DND-41 (cell line): ENCODE results near the gene ERF.

ENCODE experiments used
- ATAC-seq: fragments of 200-7000 bp; cut with Tn5 transposase; 3 replicates; pipeline ENCODE4 v1.9.1; 2021; ENCODE audit warnings: low read depth; ENCODE audit not compliant: insufficient read depth
- DNase-seq: peaks from one replicate; pipeline ENCODE4 v3.0.0-alpha.2; 2020
- H2AFZ ChIP-seq: 2 replicates; pipeline ENCODE4 v1.6.0; 2012; ENCODE audit warnings: low read depth, low read length
- H3K27ac ChIP-seq: 2 replicates; pipeline ENCODE4 v1.5.1; 2012; ENCODE audit warnings: low read length, inconsistent platforms
- H3K27me3 ChIP-seq: fragments of 200-600 bp; sonication (generic); 2 replicates; pipeline ENCODE4 v1.6.0; 2012; ENCODE audit warnings: low read length, mild to moderate bottlenecking, inconsistent platforms; ENCODE audit not compliant: insufficient read depth, poor library complexity
- H3K36me3 ChIP-seq: 2 replicates; pipeline ENCODE4 v1.5.1; 2012; ENCODE audit warnings: low read length, inconsistent platforms; ENCODE audit not compliant: insufficient read depth
- H3K4me1 ChIP-seq: 2 replicates; pipeline ENCODE4 v1.5.1; 2012; ENCODE audit warnings: mild to moderate bottlenecking, low read length; ENCODE audit not compliant: insufficient read depth
- H3K4me2 ChIP-seq: 2 replicates; pipeline ENCODE4 v1.6.0; 2012; ENCODE audit warnings: mild to moderate bottlenecking, moderate library complexity, low read length, inconsistent platforms; ENCODE audit not compliant: insufficient read depth
- H3K4me3 ChIP-seq, 2 experiments: fragments of 200-600 bp in 1 of 2; shearing (Covaris generic) in 1 of 2; 2 replicates each; pipeline ENCODE4 v1.5.1; 2012 to 2016; ENCODE audit warnings: inconsistent platforms in 2 of 2, low read length in 2 of 2, mild to moderate bottlenecking in 2 of 2, low read depth in 1 of 2, moderate library complexity in 1 of 2
- H3K79me2 ChIP-seq: 2 replicates; pipeline ENCODE4 v1.6.0; 2012; ENCODE audit warnings: low read length, inconsistent platforms; ENCODE audit not compliant: insufficient read depth
- H3K9ac ChIP-seq: 2 replicates; pipeline ENCODE4 v1.6.0; 2012; ENCODE audit warnings: low read depth, mild to moderate bottlenecking, inconsistent platforms, low read length, moderate library complexity
- H3K9me3 ChIP-seq: 2 replicates; pipeline ENCODE4 v1.5.1; 2012; ENCODE audit warnings: low read length, moderate library complexity, mild to moderate bottlenecking, inconsistent platforms; ENCODE audit not compliant: insufficient read depth, severe bottlenecking
- H4K20me1 ChIP-seq: 2 replicates; pipeline ENCODE4 v1.6.0; 2012; ENCODE audit warnings: low read length; ENCODE audit not compliant: insufficient read depth
- CTCF ChIP-seq: IDR thresholded peaks from 2 replicates; pipeline ENCODE4 v1.5.1; 2012; ENCODE audit warnings: borderline replicate concordance, low read length, moderate library complexity, mild to moderate bottlenecking; ENCODE audit not compliant: poor library complexity, severe bottlenecking; ENCODE audit errors: extremely low read depth
- EZH2 ChIP-seq: IDR thresholded peaks from 3 replicates; pipeline ENCODE4 v1.6.1; 2012; ENCODE audit warnings: borderline replicate concordance, low read depth, mild to moderate bottlenecking, moderate library complexity, low read length, inconsistent platforms; ENCODE audit not compliant: severe bottlenecking

Gene ERF

GRCh38 chr19:42216653-42217519 is 38.0 kb downstream of the ERF start:
- peak overlapping the region; percentile 80 for H3K4me2 ChIP-seq
- H2AFZ ChIP-seq: peak overlapping the region; percentile 78
- peaks cover 89% of the 10 kb centered on the region for H3K79me2 ChIP-seq
- H4K20me1 ChIP-seq: peaks cover 11% of the 10 kb centered on the region; the same call in 1 of the 2 replicates
- TF ChIP-seq CTCF (no peak), EZH2 (no peak)
- ATAC-seq: no peak
- no peaks in the 10 kb centered on the region for H3K27me3 ChIP-seq
- H3K27ac ChIP-seq: peak overlapping the region; percentile 71
- peak; percentile 43 for DNase-seq
- peaks cover 60% of the 10 kb centered on the region for H3K4me1 ChIP-seq
- no peaks in the 10 kb centered on the region for H3K9me3 ChIP-seq
- H3K4me3 ChIP-seq: peak overlapping the region; percentile 82 to 84
- H3K9ac ChIP-seq: peak overlapping the region; percentile 70
- H3K36me3 ChIP-seq: peaks cover 29% of the 10 kb centered on the region

GRCh38 chr19:42214810-42215485 is 40.0 kb downstream of the ERF start:
- Histone ChIP-seq H3K9me3 (no peaks in the 10 kb centered on the region), H4K20me1 (peaks cover 9% of the 10 kb centered on the region; the same call in 1 of the 2 replicates), H3K4me1 (peaks cover 47% of the 10 kb centered on the region), H2AFZ (no peak overlapping the region), H3K27me3 (no peaks in the 10 kb centered on the region), H3K4me2 (no peak overlapping the region), H3K27ac (no peak overlapping the region), H3K79me2 (peaks cover 77% of the 10 kb centered on the region), H3K36me3 (peaks cover 31% of the 10 kb centered on the region), H3K9ac (no peak overlapping the region), H3K4me3 (no peak overlapping the region)
- no peak for TF ChIP-seq EZH2
- TF ChIP-seq CTCF: no peak
- ATAC-seq (no peak), DNase-seq (no peak)

DNA sequence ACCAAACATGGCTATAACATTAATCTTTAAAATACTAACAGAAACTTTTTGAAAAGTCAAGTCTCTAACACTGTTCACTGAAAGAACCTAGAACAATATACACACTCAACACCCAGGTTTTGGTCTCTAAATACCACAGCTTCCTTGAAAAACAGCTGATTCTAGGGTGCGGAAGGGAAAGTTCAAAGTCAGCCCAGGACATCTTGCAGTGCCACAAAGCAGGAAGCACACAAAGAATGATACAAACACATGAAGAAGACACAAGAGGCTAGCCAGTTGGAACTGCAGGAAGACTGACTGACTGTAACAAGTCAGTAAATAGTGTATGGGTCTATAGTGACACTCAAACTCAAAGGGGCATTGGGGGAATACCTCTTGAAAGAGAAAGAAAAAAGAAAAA is 42.0 kb downstream of the ERF start:
- no peak for TF ChIP-seq CTCF
- no peak for TF ChIP-seq EZH2
- no peak overlapping the region for H3K4me3 ChIP-seq
- H3K9ac ChIP-seq: no peak overlapping the region
- peaks cover 52% of the 10 kb centered on the region for H3K36me3 ChIP-seq
- H3K27me3 ChIP-seq: no peaks in the 10 kb centered on the region
- peaks cover 31% of the 10 kb centered on the region for H3K4me1 ChIP-seq
- no peak overlapping the region for H2AFZ ChIP-seq
- no peaks in the 10 kb centered on the region for H3K9me3 ChIP-seq
- no peak overlapping the region for H3K4me2 ChIP-seq
- peaks cover 68% of the 10 kb centered on the region for H3K79me2 ChIP-seq
- DNase-seq (no peak), ATAC-seq (no peak)
- H3K27ac ChIP-seq: no peak overlapping the region
- H4K20me1 ChIP-seq: peaks cover 11% of the 10 kb centered on the region; the same call in 1 of the 2 replicates
